ENCODE measurements around the gene UCP2. TPM values are rescaled to one million over a fixed set of nuclear protein-coding genes. Genes with fewer than 3 reads are reported as not detected.

The UCP2 gene
- total RNA-seq, 1 donor from 2014 or later: 12.8 TPM

DNA sequence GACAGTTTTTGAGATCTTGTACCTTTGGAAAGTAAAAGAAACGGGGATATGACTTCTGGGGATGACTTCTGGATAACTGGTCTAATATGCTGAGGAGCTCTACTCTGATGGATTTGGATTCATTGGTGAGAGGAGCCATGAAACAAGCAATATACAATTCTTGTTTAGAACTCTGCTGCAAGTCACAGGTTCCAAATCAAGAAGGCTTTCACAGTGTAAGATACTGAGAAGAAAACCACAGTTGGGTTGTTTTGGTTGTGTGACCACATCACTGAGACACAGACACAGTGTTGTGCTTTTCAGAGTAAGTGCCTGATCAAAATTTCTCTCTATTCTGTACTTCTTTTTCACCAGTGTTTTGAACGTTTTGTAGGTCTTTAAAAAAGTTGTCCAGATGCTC is 13.1 kb upstream of the UCP2 start:
- TF ChIP-seq CTCF (IDR thresholded peaks at IDR 0.05; ENCODE audit: unreplicated experiment): no peak
- H3K27me3 Mint-ChIP-seq (ENCODE audit: unreplicated experiment): peaks cover 1% of the 10 kb centered on the region
- no peak overlapping the region for H3K4me3 Mint-ChIP-seq (ENCODE audit: unreplicated experiment)
- no peak for DNase-seq (ENCODE audit: low spot score)
- H3K9me3 Mint-ChIP-seq (ENCODE audit: unreplicated experiment): no peaks in the 10 kb centered on the region
- no peaks in the 10 kb centered on the region for H3K36me3 Mint-ChIP-seq (ENCODE audit: low read depth, unreplicated experiment)
- peak overlapping the region; percentile 73 for H3K27ac Mint-ChIP-seq (ENCODE audit: unreplicated experiment)
- H3K4me1 Mint-ChIP-seq (ENCODE audit: unreplicated experiment): peaks cover 2% of the 10 kb centered on the region

GRCh38 chr11:73995247-73995646 is 12.6 kb upstream of the UCP2 start:
- Mint-ChIP-seq H3K4me1 (ENCODE audit: unreplicated experiment) (peaks cover 2% of the 10 kb centered on the region), H3K36me3 (ENCODE audit: low read depth, unreplicated experiment) (no peaks in the 10 kb centered on the region), H3K27me3 (ENCODE audit: unreplicated experiment) (peaks cover 1% of the 10 kb centered on the region), H3K27ac (ENCODE audit: unreplicated experiment) (no peak overlapping the region), H3K9me3 (ENCODE audit: unreplicated experiment) (no peaks in the 10 kb centered on the region), H3K4me3 (ENCODE audit: unreplicated experiment) (no peak overlapping the region)
- no peak for TF ChIP-seq CTCF (IDR thresholded peaks at IDR 0.05; ENCODE audit: unreplicated experiment)
- DNase-seq (ENCODE audit: low spot score): no peak

DNA sequence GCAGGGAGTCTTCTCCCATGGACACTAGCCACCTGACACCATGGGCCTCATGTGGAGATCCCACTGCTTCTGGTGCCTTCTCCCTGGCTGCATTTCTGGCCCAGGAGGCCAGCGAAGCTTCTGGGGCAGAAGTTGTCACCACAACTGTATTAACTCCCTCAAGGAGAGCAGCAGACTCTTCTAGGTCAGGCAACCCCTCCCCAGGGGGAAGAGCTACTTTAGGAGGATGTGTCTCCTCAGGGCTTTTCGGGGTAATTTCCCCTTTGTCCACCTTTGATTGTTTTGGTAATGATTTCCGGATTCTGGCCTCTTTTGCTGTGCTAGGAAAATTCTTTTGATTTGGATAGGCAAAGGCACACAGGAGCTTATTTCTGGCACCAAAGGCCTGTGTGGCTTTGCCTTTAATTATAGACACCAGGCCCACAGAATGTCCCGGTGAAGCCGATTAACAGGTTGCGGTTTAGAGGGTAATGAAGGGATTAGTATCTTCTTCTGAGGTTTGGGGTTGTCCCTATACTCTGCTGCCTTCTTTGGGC is 8.9 kb upstream of the UCP2 start:
- peaks cover 2% of the 10 kb centered on the region for H3K4me1 Mint-ChIP-seq (ENCODE audit: unreplicated experiment)
- no peaks in the 10 kb centered on the region for H3K9me3 Mint-ChIP-seq (ENCODE audit: unreplicated experiment)
- no peak for DNase-seq (ENCODE audit: low spot score)
- H3K4me3 Mint-ChIP-seq (ENCODE audit: unreplicated experiment): no peak overlapping the region
- H3K27me3 Mint-ChIP-seq (ENCODE audit: unreplicated experiment): peaks cover 1% of the 10 kb centered on the region
- no peak overlapping the region for H3K27ac Mint-ChIP-seq (ENCODE audit: unreplicated experiment)
- no peaks in the 10 kb centered on the region for H3K36me3 Mint-ChIP-seq (ENCODE audit: low read depth, unreplicated experiment)
- no peak for TF ChIP-seq CTCF (IDR thresholded peaks at IDR 0.05; ENCODE audit: unreplicated experiment)

- Mint-ChIP-seq H3K4me3 (ENCODE audit: unreplicated experiment) (no peak overlapping the region), H3K36me3 (ENCODE audit: low read depth, unreplicated experiment) (no peaks in the 10 kb centered on the region), H3K27ac (ENCODE audit: unreplicated experiment) (no peak overlapping the region), H3K9me3 (ENCODE audit: unreplicated experiment) (no peaks in the 10 kb centered on the region), H3K27me3 (ENCODE audit: unreplicated experiment) (peaks cover 1% of the 10 kb centered on the region), H3K4me1 (ENCODE audit: unreplicated experiment) (peaks cover 2% of the 10 kb centered on the region)
- no peak for DNase-seq (ENCODE audit: low spot score)
- TF ChIP-seq CTCF (IDR thresholded peaks at IDR 0.05; ENCODE audit: unreplicated experiment): no peak
These were observed 8.1 kb upstream of the UCP2 start for GRCh38 chr11:73990730-73991129.

DNA sequence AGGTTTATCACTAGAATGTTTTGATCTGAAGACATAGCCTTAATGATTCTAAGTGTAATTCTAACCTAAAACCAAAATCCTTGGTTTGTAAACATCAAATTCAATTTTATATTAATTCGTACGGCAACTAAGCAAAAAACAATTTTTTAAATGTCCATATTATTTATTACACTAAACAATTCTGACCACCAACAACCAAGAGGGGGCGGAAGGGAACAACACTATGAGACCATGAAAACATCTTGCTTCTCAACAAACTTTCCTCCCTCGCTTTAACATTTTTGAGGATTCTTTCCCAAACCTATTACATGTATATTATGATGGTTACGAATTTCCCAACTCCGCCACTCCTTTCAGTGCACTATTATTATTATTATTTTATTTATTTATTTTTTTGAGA is 6.5 kb upstream of the UCP2 start:
- TF ChIP-seq CTCF (IDR thresholded peaks at IDR 0.05; ENCODE audit: unreplicated experiment): no peak

More for the DNA sequence above, 6.5 kb upstream of the UCP2 start:
- Mint-ChIP-seq H3K9me3 (ENCODE audit: unreplicated experiment) (no peaks in the 10 kb centered on the region), H3K27ac (ENCODE audit: unreplicated experiment) (no peak overlapping the region), H3K4me1 (ENCODE audit: unreplicated experiment) (peaks cover 2% of the 10 kb centered on the region), H3K27me3 (ENCODE audit: unreplicated experiment) (peaks cover 1% of the 10 kb centered on the region), H3K36me3 (ENCODE audit: low read depth, unreplicated experiment) (no peaks in the 10 kb centered on the region), H3K4me3 (ENCODE audit: unreplicated experiment) (no peak overlapping the region)
- no peak for DNase-seq (ENCODE audit: low spot score)
